Nephron (organoid): ENCODE results near the gene USP12.
A peak's percentile ranks its signal among the peaks of the same experiment; 100 is the strongest.
"Not testable (repeated sequence)": the region's sequence is repeated elsewhere in the genome, so short reads cannot be mapped to it uniquely, and the experiment has no call there.

Experiments
- H3K27ac Mint-ChIP-seq, 3 experiments: 2 replicates each; pipeline ENCODE4 v1.8.0; 2020; ENCODE audit warnings: mixed read lengths in 3 of 3, mild to moderate bottlenecking in 2 of 3, moderate library complexity in 1 of 3
- H3K27me3 Mint-ChIP-seq: 2 replicates; pipeline ENCODE4 v1.8.0; 2021; ENCODE audit warnings: low read depth, mild to moderate bottlenecking, moderate library complexity, mixed read lengths
- H3K36me3 Mint-ChIP-seq: 2 replicates; pipeline ENCODE4 v1.8.0; 2020; ENCODE audit warnings: low read depth, mixed read lengths
- H3K4me1 Mint-ChIP-seq: 2 replicates; pipeline ENCODE4 v1.8.0; 2020; ENCODE audit warnings: mixed read lengths
- H3K4me3 Mint-ChIP-seq, 3 experiments: 2 replicates each; pipeline ENCODE4 v1.8.0; 2020; ENCODE audit warnings: mild to moderate bottlenecking in 3 of 3, mixed read lengths in 3 of 3, moderate library complexity in 2 of 3
- H3K9me3 Mint-ChIP-seq: 2 replicates; pipeline ENCODE4 v1.8.0; 2020; ENCODE audit warnings: mixed read lengths
- CTCF ChIP-seq, 3 experiments: fragments of 200-600 bp; sonication (generic); IDR thresholded peaks; one replicate each; pipeline ENCODE4 v1.5.0; 2021; ENCODE audit warnings: antibody characterized with exemption in 3 of 3; ENCODE audit not compliant: unreplicated experiment in 3 of 3

USP12 gene

GRCh38 chr13:27126859-27127258 lies 44.8 kb downstream of the USP12 start:
- Mint-ChIP-seq H3K4me3 (no peak overlapping the region), H3K36me3 (peaks cover 90% of the 10 kb centered on the region), H3K27me3 (no peaks in the 10 kb centered on the region), H3K4me1 (no peaks in the 10 kb centered on the region), H3K9me3 (peaks cover 57% of the 10 kb centered on the region), H3K27ac (no peak overlapping the region)
- no peak for TF ChIP-seq CTCF (IDR thresholded peaks at IDR 0.05; ENCODE audit: unreplicated experiment in 3 of 3)

DNA sequence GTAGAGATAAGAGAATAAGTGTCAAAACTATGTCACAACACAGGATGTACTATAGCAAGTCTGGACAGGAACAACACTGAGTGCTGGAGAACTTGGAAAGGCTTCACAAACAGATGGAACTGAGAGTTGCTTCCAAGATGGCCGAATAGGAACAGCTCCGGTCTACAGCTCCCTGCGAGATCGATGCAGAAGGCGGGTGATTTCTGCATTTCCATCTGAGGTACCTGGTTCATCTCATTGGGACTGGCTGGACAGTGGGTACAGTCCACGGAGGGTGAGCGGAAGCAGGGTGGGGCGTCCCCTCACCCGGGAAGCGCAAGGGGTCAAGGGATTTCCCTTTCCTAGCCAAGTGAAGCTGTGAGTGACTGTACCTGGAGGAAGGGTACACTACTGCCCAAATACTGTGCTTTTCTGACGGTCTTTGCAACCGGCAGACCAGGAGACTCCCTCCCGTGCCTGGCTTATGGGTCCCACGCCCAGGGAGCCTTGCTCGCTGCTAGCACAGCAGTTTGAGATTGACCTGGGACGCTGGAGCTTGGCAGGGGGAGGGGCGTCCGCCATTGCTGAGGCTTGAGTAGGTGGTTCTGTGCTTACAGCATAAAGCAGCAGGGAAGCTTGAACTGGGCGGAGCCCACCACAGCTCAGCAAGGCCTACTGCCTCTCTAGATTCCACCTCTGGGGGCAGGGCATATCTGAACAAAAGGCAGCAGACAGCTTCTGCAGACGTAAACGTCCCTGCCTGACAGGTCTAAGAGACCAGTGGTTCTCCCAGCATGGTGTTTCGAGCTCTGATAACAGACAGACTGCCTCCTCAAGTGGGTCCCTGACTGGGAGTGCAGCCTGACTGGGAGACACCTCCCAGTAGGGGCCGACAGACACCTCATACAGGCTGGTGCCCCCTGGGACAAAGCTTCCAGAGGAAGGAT lies 46.0 kb downstream of the USP12 start:
- H3K9me3 Mint-ChIP-seq = peaks cover 60% of the 10 kb centered on the region
- H3K27me3 Mint-ChIP-seq = no peaks in the 10 kb centered on the region
- TF ChIP-seq CTCF (IDR thresholded peaks at IDR 0.05; ENCODE audit: unreplicated experiment in 3 of 3) = no peak
- H3K27ac Mint-ChIP-seq = no peak overlapping the region
- no peak overlapping the region for H3K4me3 Mint-ChIP-seq
- peaks cover 9% of the 10 kb centered on the region for H3K4me1 Mint-ChIP-seq
- H3K36me3 Mint-ChIP-seq = peaks cover 91% of the 10 kb centered on the region

- Mint-ChIP-seq H3K4me3 (no peak overlapping the region), H3K36me3 (peaks cover 92% of the 10 kb centered on the region), H3K9me3 (peaks cover 60% of the 10 kb centered on the region), H3K4me1 (peaks cover 11% of the 10 kb centered on the region), H3K27ac (no peak overlapping the region), H3K27me3 (no peaks in the 10 kb centered on the region)
- TF ChIP-seq CTCF (IDR thresholded peaks at IDR 0.05; ENCODE audit: unreplicated experiment in 3 of 3) = no peak
These were observed 47.0 kb downstream of the USP12 start for GRCh38 chr13:27124571-27124970.

DNA sequence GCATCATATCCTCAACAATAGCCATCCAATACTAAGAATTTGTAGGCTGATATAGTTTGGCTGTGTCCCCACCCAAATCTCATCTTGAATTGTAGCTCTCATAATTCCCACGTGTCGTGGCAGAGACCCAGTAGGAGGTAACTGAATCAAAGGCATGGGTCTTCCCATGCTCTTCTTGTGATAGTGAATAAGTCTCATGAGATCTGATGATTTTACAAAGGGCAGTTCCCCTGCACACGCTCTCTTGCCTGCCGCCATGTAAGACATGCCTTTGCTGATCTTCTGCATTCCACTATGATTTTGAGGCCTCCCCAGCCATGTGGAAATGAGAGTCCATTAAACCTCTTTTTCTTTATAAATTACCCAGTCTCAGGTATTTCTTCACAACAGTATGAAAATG lies 48.2 kb downstream of the USP12 start:
- peaks cover 92% of the 10 kb centered on the region for H3K36me3 Mint-ChIP-seq
- peaks cover 23% of the 10 kb centered on the region for H3K4me1 Mint-ChIP-seq
- not testable (repeated sequence) for H3K27me3 Mint-ChIP-seq, H3K27ac Mint-ChIP-seq, H3K4me3 Mint-ChIP-seq
- H3K9me3 Mint-ChIP-seq = peaks cover 53% of the 10 kb centered on the region

DNA sequence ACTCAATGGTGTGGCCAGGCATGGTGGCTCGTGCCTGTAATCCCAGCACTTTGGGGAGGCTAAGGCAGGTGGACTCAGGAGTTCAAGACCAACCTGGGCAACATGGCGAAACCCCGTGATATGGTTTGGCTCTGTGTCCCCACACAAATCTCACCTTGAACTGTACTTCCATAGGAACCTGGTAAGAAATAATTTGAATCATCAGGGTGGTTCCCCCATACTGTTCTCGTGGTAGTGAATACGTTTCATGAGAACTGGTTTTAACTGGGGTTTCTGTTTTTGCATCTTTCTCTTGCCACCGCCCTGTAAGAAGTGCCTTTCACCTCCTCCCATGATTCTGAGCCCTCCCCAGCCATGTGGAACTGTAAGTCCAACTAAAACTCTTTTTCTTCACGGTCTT lies 49.6 kb downstream of the USP12 start:
- no peak overlapping the region for H3K4me3 Mint-ChIP-seq
- peaks cover 37% of the 10 kb centered on the region for H3K4me1 Mint-ChIP-seq
- peaks cover 85% of the 10 kb centered on the region for H3K36me3 Mint-ChIP-seq
- H3K9me3 Mint-ChIP-seq = peaks cover 42% of the 10 kb centered on the region
- no peaks in the 10 kb centered on the region for H3K27me3 Mint-ChIP-seq
- H3K27ac Mint-ChIP-seq = no peak overlapping the region
- no peak for TF ChIP-seq CTCF (IDR thresholded peaks at IDR 0.05; ENCODE audit: unreplicated experiment in 3 of 3)

DNA sequence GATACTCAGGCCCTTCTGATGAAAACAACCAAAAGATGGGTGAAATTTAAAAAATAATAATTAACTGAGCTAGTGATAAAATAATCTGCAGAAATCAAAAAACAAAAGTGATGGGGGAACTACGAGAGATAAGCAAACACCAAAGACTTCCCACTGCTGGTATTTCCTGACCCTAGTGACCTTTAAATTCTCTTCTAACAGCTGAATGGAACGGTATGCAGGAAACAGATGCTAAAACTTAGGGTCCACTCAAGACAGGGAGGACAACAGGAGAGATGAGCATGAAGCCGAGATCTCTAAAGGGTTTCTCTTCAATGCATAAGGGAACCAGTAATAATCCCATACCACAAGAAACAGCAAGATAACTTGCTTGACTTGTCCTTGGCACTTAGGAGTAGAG lies 50.8 kb downstream of the USP12 start:
- Mint-ChIP-seq H3K27me3 (no peaks in the 10 kb centered on the region), H3K36me3 (peaks cover 83% of the 10 kb centered on the region), H3K4me3 (peak overlapping the region in 1 of 3 experiments; percentile 11), H3K4me1 (peaks cover 41% of the 10 kb centered on the region), H3K27ac (peak overlapping the region in 1 of 3 experiments; percentile 31), H3K9me3 (peaks cover 38% of the 10 kb centered on the region)
- no peak for TF ChIP-seq CTCF (IDR thresholded peaks at IDR 0.05; ENCODE audit: unreplicated experiment in 3 of 3)
